ENCODE measurements around the gene KLHL40. TPM values are rescaled to one million over a fixed set of nuclear protein-coding genes. Genes with fewer than 3 reads are reported as not detected.

KLHL40 gene
- total RNA-seq, 1 experiment from 2014 or later: not detected

DNA sequence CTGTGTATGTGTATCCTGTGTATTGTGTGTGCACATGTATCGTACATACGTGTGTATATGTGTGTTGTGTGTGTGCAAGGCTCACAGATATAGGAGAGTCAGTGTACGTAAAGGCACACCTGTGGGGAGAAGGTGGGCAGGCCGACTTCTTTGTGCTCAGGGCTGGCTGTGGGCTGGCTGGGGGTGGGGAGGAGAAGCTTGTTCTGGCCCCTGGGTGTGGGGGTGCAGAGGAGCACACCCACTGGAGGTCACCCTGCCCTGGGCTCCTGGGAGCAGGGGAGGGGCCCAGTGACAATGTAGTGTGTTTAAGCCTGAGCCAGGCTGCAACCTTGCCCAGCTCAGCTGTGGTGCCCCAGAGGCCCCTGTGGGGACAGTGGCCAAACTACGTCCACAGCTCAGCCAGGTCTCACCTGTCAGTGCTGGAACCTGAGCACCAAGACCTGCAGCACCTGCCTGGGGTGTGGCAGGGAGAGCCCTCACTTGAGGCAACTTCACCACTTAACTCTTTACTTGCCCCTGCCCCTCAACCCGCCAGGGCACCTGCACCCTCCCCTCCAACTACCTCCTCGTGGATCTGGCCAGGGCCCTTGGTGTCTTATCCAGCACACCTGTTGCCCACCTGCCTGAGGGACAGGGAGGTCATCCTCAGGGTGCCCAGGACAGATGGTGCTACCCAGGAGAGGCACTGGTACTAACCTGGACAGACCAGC is 19.9 kb downstream of the KLHL40 start:
- ChIA-PET CTCF (no interaction called here), POLR2A (no interaction called here)
- no peaks in the 10 kb centered on the region for H3K36me3 ChIP-seq (ENCODE audit: control insufficient read depth, insufficient read depth, low read length)
- H3K9me3 ChIP-seq (ENCODE audit: control insufficient read depth, insufficient read depth, low read depth, low read length): no peaks in the 10 kb centered on the region
- no TSS peak for BruUV-seq (replicated peaks)
- no peak overlapping the region for H3K27ac ChIP-seq (ENCODE audit: low read length)
- no peaks in the 10 kb centered on the region for H3K4me1 ChIP-seq (ENCODE audit: control insufficient read depth, insufficient read depth, low read length)
- H3K27me3 ChIP-seq (ENCODE audit: control insufficient read depth, insufficient read depth, low read length): no peaks in the 10 kb centered on the region
- intact Hi-C loops (cut with micrococcal nuclease; ENCODE audit: unreplicated experiment): no loop called here
- ATAC-seq (no peak), DNase-seq (ENCODE audit: low read depth, low spot score) (no peak)
- in situ Hi-C loops (cut with HindIII; ENCODE audit: low pct_unique_long_range_greater_than_20kb, low sequenced_read_pairs): no loop called here
- no peak overlapping the region for H3K4me3 ChIP-seq (ENCODE audit: low read depth in 2 of 2, low read length in 2 of 2)
- TF ChIP-seq TCF7L2 (IDR thresholded peaks at IDR 0.05; ENCODE audit: low read depth, low read length) (no peak), SIN3A (IDR thresholded peaks at IDR 0.05; ENCODE audit: borderline replicate concordance, insufficient read depth, low read depth, low read length) (no peak), POLR2AphosphoS5 (IDR thresholded peaks at IDR 0.05; ENCODE audit: low read depth, low read length) (no peak)
- TF ChIP-seq, protein P1, sequence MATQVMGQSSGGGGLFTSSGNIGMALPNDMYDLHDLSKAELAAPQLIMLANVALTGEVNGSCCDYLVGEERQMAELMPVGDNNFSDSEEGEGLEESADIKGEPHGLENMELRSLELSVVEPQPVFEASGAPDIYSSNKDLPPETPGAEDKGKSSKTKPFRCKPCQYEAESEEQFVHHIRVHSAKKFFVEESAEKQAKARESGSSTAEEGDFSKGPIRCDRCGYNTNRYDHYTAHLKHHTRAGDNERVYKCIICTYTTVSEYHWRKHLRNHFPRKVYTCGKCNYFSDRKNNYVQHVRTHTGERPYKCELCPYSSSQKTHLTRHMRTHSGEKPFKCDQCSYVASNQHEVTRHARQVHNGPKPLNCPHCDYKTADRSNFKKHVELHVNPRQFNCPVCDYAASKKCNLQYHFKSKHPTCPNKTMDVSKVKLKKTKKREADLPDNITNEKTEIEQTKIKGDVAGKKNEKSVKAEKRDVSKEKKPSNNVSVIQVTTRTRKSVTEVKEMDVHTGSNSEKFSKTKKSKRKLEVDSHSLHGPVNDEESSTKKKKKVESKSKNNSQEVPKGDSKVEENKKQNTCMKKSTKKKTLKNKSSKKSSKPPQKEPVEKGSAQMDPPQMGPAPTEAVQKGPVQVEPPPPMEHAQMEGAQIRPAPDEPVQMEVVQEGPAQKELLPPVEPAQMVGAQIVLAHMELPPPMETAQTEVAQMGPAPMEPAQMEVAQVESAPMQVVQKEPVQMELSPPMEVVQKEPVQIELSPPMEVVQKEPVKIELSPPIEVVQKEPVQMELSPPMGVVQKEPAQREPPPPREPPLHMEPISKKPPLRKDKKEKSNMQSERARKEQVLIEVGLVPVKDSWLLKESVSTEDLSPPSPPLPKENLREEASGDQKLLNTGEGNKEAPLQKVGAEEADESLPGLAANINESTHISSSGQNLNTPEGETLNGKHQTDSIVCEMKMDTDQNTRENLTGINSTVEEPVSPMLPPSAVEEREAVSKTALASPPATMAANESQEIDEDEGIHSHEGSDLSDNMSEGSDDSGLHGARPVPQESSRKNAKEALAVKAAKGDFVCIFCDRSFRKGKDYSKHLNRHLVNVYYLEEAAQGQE (IDR thresholded peaks at IDR 0.05; ENCODE audit: insufficient read depth in 1 of 2, low read depth in 2 of 2, low read length in 1 of 2): no peak

DNA sequence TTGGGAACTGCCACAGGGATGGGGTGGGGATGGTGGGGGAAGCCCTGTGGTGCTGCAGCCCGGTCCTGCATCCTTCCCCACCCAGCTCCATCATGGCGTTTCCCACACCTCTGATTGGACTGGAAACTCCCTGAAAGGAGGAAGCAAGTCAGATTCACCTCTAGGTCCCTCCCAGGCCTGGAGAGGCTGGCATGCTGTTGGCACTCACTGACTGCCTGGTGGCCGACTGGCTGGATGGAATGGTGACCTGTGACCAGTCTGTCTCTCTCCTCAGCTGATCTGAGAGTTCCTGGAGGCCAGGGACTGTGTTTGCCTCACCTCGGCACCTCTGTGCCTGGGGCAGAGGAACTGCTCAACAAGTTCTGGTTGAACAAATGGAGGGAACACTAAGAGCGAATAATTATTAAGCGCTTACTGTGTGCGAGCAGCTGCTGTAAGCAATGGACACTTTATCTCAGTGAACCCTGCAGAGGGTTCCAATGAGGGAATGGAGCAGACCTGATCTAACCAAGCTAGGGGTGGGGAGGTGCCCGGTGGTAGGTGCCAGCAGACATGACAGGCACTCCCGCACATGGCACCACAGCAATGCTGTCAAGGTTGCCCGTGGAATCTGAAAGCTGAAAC is 20.7 kb downstream of the KLHL40 start:
- in situ Hi-C loops (cut with HindIII; ENCODE audit: low pct_unique_long_range_greater_than_20kb, low sequenced_read_pairs) (no loop called here), intact Hi-C loops (cut with micrococcal nuclease; ENCODE audit: unreplicated experiment) (no loop called here)
- Histone ChIP-seq H3K27ac (ENCODE audit: low read length) (no peak overlapping the region), H3K36me3 (ENCODE audit: control insufficient read depth, insufficient read depth, low read length) (no peaks in the 10 kb centered on the region), H3K9me3 (ENCODE audit: control insufficient read depth, insufficient read depth, low read depth, low read length) (no peaks in the 10 kb centered on the region), H3K27me3 (ENCODE audit: control insufficient read depth, insufficient read depth, low read length) (no peaks in the 10 kb centered on the region), H3K4me3 (ENCODE audit: low read depth in 2 of 2, low read length in 2 of 2) (no peak overlapping the region), H3K4me1 (ENCODE audit: control insufficient read depth, insufficient read depth, low read length) (no peaks in the 10 kb centered on the region)
- ATAC-seq (no peak), DNase-seq (ENCODE audit: low read depth, low spot score) (no peak)
- TF ChIP-seq, protein P1 (IDR thresholded peaks at IDR 0.05; ENCODE audit: insufficient read depth in 1 of 2, low read depth in 2 of 2, low read length in 1 of 2): no peak
- TF ChIP-seq SIN3A (IDR thresholded peaks at IDR 0.05; ENCODE audit: borderline replicate concordance, insufficient read depth, low read depth, low read length) (no peak), TCF7L2 (IDR thresholded peaks at IDR 0.05; ENCODE audit: low read depth, low read length) (no peak)
- TF ChIP-seq, protein P2, sequence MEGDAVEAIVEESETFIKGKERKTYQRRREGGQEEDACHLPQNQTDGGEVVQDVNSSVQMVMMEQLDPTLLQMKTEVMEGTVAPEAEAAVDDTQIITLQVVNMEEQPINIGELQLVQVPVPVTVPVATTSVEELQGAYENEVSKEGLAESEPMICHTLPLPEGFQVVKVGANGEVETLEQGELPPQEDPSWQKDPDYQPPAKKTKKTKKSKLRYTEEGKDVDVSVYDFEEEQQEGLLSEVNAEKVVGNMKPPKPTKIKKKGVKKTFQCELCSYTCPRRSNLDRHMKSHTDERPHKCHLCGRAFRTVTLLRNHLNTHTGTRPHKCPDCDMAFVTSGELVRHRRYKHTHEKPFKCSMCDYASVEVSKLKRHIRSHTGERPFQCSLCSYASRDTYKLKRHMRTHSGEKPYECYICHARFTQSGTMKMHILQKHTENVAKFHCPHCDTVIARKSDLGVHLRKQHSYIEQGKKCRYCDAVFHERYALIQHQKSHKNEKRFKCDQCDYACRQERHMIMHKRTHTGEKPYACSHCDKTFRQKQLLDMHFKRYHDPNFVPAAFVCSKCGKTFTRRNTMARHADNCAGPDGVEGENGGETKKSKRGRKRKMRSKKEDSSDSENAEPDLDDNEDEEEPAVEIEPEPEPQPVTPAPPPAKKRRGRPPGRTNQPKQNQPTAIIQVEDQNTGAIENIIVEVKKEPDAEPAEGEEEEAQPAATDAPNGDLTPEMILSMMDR (IDR thresholded peaks at IDR 0.05): no peak
- CTCF ChIA-PET: no interaction called here
- POLR2A ChIA-PET: no interaction called here
- BruUV-seq (replicated peaks): no TSS peak

Data from Panc1 (cell line).